HCT116 (cell line): ENCODE data around the gene TRPM8. TPM values are rescaled to one million over a fixed set of nuclear protein-coding genes. Genes with fewer than 3 reads are reported as not detected.
"Not testable (repeated sequence)": the region's sequence is repeated elsewhere in the genome, so short reads cannot be mapped to it uniquely, and the experiment has no call there.

Experiments used
- ATAC-seq: fragments of 200-7000 bp; cut with Tn5 transposase; 2 replicates; pipeline ENCODE4 v1.9.1; 2020; ENCODE audit warnings: mild to moderate bottlenecking, moderate library complexity
- BruUV-seq: library from RNA; stranded (reverse); fragments of 400-500 nt; replicated peaks from 2 replicates; lab custom pipeline; 2021; lab: Mats Ljungman, UMichigan
- CTCF ChIA-PET: fragments of 300-600 bp; sonication (Branson Sonifier 250); formaldehyde crosslinking; loops from one replicate; lab custom pipeline; 2021; ENCODE audit warnings: antibody characterized with exemption; lab: Charles Lee
- POLR2A ChIA-PET: fragments of 300-600, 350-600 bp; sonication (Branson Sonifier 250); formaldehyde crosslinking; loops from one replicate; lab custom pipeline; 2021; ENCODE audit warnings: antibody characterized with exemption; lab: Charles Lee
- RAD21 ChIA-PET, 2 experiments: fragments of 300-600 bp; sonication (Branson Sonifier 250); formaldehyde crosslinking; loops; one replicate each; lab custom pipeline; 2023; ENCODE audit warnings: low total read pairs in 2 of 2; ENCODE audit not compliant: uncharacterized antibody in 2 of 2, unreplicated experiment in 2 of 2, low non-redundant PET in 1 of 2; lab: Charles Lee
- DNase-seq: peaks from one replicate; pipeline ENCODE4 v3.0.0-alpha.2; 2010; ENCODE audit warnings: low read depth, low spot score
- H2AFZ ChIP-seq: fragments of 200-600 bp; shearing (Covaris generic), sonication (generic); 2 replicates; pipeline ENCODE4 v1.6.1; 2017; ENCODE audit warnings: low read depth, mixed run types, mixed read lengths, antibody characterized with exemption, low read length; ENCODE audit not compliant: poor library complexity, severe bottlenecking
- H3K27ac ChIP-seq: 2 replicates; pipeline ENCODE4 v1.5.1; 2012; ENCODE audit warnings: low read depth, low read length
- H3K27me3 ChIP-seq: fragments of 200-600 bp; sonication (generic); 2 replicates; pipeline ENCODE4 v1.6.1; 2016; ENCODE audit warnings: mixed run types, low read length, mixed read lengths; ENCODE audit not compliant: insufficient read depth
- H3K36me3 ChIP-seq, 2 experiments: fragments of 200-500 bp in 1 of 2; fragments of 200-600 bp in 1 of 2; sonication (Bioruptor generic) in 1 of 2; sonication (generic) in 1 of 2; 2 replicates each; pipeline versions ENCODE4 v1.5.1 to v1.6.1; 2014 to 2016; ENCODE audit warnings: low read length in 2 of 2, inconsistent platforms in 1 of 2, mixed read lengths in 1 of 2, mixed run types in 1 of 2; ENCODE audit not compliant: insufficient read depth in 2 of 2, control insufficient read depth in 1 of 2
- H3K4me1 ChIP-seq, 2 experiments: fragments of 200-600 bp in 1 of 2; sonication (generic) in 1 of 2; 2 replicates each; pipeline versions ENCODE4 v1.5.1 to v1.6.1; 2012 to 2017; ENCODE audit warnings: low read length in 2 of 2, inconsistent platforms in 1 of 2, mild to moderate bottlenecking in 1 of 2, mixed read lengths in 1 of 2, mixed run types in 1 of 2, moderate library complexity in 1 of 2; ENCODE audit not compliant: insufficient read depth in 2 of 2, control insufficient read depth in 1 of 2
- H3K4me2 ChIP-seq: fragments of 200-600 bp; sonication (generic); 2 replicates; pipeline ENCODE4 v1.6.1; 2017; ENCODE audit warnings: mixed run types, low read length, mixed read lengths
- H3K4me3 ChIP-seq, 2 experiments: fragments of 200-600 bp in 1 of 2; sonication (generic) in 1 of 2; replicated peaks in 1 of 2; 2 replicates each; pipeline ENCODE4 v1.5.1; 2011 to 2016; ENCODE audit warnings: low read length in 2 of 2, control low read depth in 1 of 2, low read depth in 1 of 2, mild to moderate bottlenecking in 1 of 2, mixed read lengths in 1 of 2, mixed run types in 1 of 2
- H3K79me2 ChIP-seq: fragments of 200-600 bp; sonication (generic); 2 replicates; pipeline ENCODE4 v1.6.1; 2017; ENCODE audit warnings: mild to moderate bottlenecking, mixed run types, low read length, moderate library complexity, mixed read lengths; ENCODE audit not compliant: insufficient read depth
- H3K9ac ChIP-seq: fragments of 200-600 bp; sonication (generic); 2 replicates; pipeline ENCODE4 v1.6.1; 2016; ENCODE audit warnings: low read length, mixed read lengths
- H3K9me2 ChIP-seq: fragments of 200-600 bp; sonication (generic), shearing (Covaris generic); 2 replicates; pipeline ENCODE4 v1.6.1; 2017; ENCODE audit warnings: mixed run types, mild to moderate bottlenecking, moderate library complexity; ENCODE audit not compliant: insufficient read depth
- H3K9me3 ChIP-seq, 2 experiments: fragments of 200-500 bp in 1 of 2; fragments of 200-600 bp in 1 of 2; sonication (Bioruptor generic) in 1 of 2; sonication (generic) in 1 of 2; 2 replicates each; pipeline ENCODE4 v1.6.1; 2014 to 2017; ENCODE audit warnings: low read length in 2 of 2, mixed read lengths in 2 of 2, inconsistent platforms in 1 of 2, low read depth in 1 of 2, mild to moderate bottlenecking in 1 of 2, mixed run types in 1 of 2, moderate library complexity in 1 of 2; ENCODE audit not compliant: control insufficient read depth in 1 of 2, insufficient read depth in 1 of 2
- H4K20me1 ChIP-seq: fragments of 200-600 bp; sonication (generic), shearing (Covaris generic); 2 replicates; pipeline ENCODE4 v1.6.1; 2017; ENCODE audit warnings: mixed run types, mild to moderate bottlenecking, moderate library complexity; ENCODE audit not compliant: insufficient read depth
- ELF1 ChIP-seq: IDR thresholded peaks from 2 replicates; pipeline ENCODE4 v1.6.1; 2012; ENCODE audit warnings: low read depth, borderline replicate concordance
- EZH2 ChIP-seq: fragments of 200-600 bp; sonication (generic); IDR thresholded peaks from 2 replicates; pipeline ENCODE4 v1.6.1; 2017; ENCODE audit warnings: antibody characterized with exemption, mixed run types
- EZH2phosphoT487 ChIP-seq: fragments of 200-600 bp; IDR thresholded peaks from 2 replicates; pipeline ENCODE4 v1.6.1; 2018; ENCODE audit warnings: antibody characterized with exemption, borderline replicate concordance
- FOSL1 ChIP-seq: IDR thresholded peaks from 2 replicates; pipeline ENCODE4 v1.6.1; 2012; ENCODE audit warnings: low read depth
- JUND ChIP-seq: IDR thresholded peaks from 2 replicates; pipeline ENCODE4 v1.6.1; 2012
- POLR2A ChIP-seq: IDR thresholded peaks from 2 replicates; pipeline ENCODE4 v1.7.0; 2011; ENCODE audit warnings: borderline replicate concordance; ENCODE audit not compliant: insufficient read depth, insufficient read length; ENCODE audit errors: extremely low read depth
- SIN3A ChIP-seq: IDR thresholded peaks from 2 replicates; pipeline ENCODE4 v1.6.1; 2012; ENCODE audit warnings: low read depth
- SP1 ChIP-seq: IDR thresholded peaks from 2 replicates; pipeline ENCODE4 v1.6.1; 2012; ENCODE audit warnings: low read depth
- YY1 ChIP-seq: IDR thresholded peaks from 2 replicates; pipeline ENCODE4 v1.6.1; 2011; ENCODE audit warnings: low read length, low read depth, moderate library complexity, mild to moderate bottlenecking; ENCODE audit not compliant: insufficient replicate concordance; ENCODE audit errors: extremely low read depth
- ZFX ChIP-seq: fragments of 450-650 bp; IDR thresholded peaks from 2 replicates; pipeline ENCODE4 v1.6.1; 2017
- ZNF274 ChIP-seq: fragments of 200-500 bp; sonication (Bioruptor generic); IDR thresholded peaks from 2 replicates; pipeline ENCODE4 v1.6.1; 2014; ENCODE audit warnings: mild to moderate bottlenecking, low read depth, low read length, inconsistent platforms
- intact Hi-C: fragments of 100-400 bp; cut with micrococcal nuclease; formaldehyde crosslinking; loops from 2 replicates; pipeline ENCODE4 v1.10.0; 2022
- total RNA-seq: library from RNA; stranded (reverse); gene quantifications from one replicate; pipeline ENCODE4 v1.2.1, GENCODE V29; 2021; ENCODE audit not compliant: unreplicated experiment
- TF ChIP-seq, protein P1 (sequence below): IDR thresholded peaks from 2 replicates; pipeline ENCODE4 v1.6.1; 2012; ENCODE audit warnings: low read depth
- TF ChIP-seq, protein P2 (sequence below): IDR thresholded peaks from 2 replicates; pipeline ENCODE4 v1.6.1; 2012
- TF ChIP-seq, protein P3 (sequence below): IDR thresholded peaks from 2 replicates; pipeline ENCODE4 v1.6.1; 2012
- TF ChIP-seq, protein P4 (sequence below): IDR thresholded peaks from 2 replicates; pipeline ENCODE4 v1.6.1; 2011; ENCODE audit warnings: mild to moderate bottlenecking, low read length, moderate library complexity; ENCODE audit not compliant: insufficient replicate concordance; ENCODE audit errors: extremely low read depth

Gene TRPM8
- total RNA-seq, 1 experiment from 2014 or later = 0.39 TPM

DNA sequence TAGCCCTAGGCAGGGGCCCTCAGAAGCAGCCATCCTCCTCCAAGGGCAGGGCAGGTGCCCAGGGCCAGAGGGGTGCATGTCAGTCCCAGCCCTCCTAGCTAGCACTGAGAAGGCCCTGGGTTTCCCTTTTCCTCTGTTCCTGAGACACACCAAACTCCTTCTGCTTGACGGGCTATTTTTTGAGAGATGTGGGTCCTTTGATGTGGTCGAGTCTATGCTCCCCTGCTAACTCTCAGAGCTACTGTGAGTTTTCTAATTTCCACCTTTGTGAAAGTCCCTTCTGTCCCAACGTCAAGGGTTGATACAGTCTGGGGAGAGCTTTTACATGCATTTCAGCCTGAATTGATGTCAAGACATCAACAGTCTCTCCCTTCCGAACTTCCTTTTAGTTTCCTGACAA, 51.4 kb downstream of the TRPM8 start:
- no TSS peak for BruUV-seq
- Histone ChIP-seq H3K9me3 (no peaks in the 10 kb centered on the region), H3K4me3 (no peak overlapping the region), H3K27me3 (no peaks in the 10 kb centered on the region), H3K4me1 (peaks cover 8 to 11% of the 10 kb centered on the region in 2 experiments), H3K36me3 (no peaks in the 10 kb centered on the region), H4K20me1 (no peaks in the 10 kb centered on the region), H2AFZ (no peak overlapping the region), H3K9me2 (no peaks in the 10 kb centered on the region), H3K79me2 (no peaks in the 10 kb centered on the region), H3K9ac (no peak overlapping the region), H3K27ac (no peak overlapping the region), H3K4me2 (no peak overlapping the region)
- DNase-seq (no peak), ATAC-seq (no peak)
- ChIA-PET POLR2A (no interaction called here), CTCF (no interaction called here), RAD21 (no interaction called here)
- intact Hi-C loops = no loop called here
- TF ChIP-seq, protein P1, sequence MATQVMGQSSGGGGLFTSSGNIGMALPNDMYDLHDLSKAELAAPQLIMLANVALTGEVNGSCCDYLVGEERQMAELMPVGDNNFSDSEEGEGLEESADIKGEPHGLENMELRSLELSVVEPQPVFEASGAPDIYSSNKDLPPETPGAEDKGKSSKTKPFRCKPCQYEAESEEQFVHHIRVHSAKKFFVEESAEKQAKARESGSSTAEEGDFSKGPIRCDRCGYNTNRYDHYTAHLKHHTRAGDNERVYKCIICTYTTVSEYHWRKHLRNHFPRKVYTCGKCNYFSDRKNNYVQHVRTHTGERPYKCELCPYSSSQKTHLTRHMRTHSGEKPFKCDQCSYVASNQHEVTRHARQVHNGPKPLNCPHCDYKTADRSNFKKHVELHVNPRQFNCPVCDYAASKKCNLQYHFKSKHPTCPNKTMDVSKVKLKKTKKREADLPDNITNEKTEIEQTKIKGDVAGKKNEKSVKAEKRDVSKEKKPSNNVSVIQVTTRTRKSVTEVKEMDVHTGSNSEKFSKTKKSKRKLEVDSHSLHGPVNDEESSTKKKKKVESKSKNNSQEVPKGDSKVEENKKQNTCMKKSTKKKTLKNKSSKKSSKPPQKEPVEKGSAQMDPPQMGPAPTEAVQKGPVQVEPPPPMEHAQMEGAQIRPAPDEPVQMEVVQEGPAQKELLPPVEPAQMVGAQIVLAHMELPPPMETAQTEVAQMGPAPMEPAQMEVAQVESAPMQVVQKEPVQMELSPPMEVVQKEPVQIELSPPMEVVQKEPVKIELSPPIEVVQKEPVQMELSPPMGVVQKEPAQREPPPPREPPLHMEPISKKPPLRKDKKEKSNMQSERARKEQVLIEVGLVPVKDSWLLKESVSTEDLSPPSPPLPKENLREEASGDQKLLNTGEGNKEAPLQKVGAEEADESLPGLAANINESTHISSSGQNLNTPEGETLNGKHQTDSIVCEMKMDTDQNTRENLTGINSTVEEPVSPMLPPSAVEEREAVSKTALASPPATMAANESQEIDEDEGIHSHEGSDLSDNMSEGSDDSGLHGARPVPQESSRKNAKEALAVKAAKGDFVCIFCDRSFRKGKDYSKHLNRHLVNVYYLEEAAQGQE = no peak
- TF ChIP-seq SIN3A (no peak), ELF1 (no peak), YY1 (no peak), EZH2 (no peak), ZFX (no peak), POLR2A (no peak), ZNF274 (no peak), JUND (no peak), FOSL1 (no peak), EZH2phosphoT487 (no peak), SP1 (no peak)
- TF ChIP-seq, protein P2, sequence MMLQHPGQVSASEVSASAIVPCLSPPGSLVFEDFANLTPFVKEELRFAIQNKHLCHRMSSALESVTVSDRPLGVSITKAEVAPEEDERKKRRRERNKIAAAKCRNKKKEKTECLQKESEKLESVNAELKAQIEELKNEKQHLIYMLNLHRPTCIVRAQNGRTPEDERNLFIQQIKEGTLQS = no peak
- TF ChIP-seq, protein P3, sequence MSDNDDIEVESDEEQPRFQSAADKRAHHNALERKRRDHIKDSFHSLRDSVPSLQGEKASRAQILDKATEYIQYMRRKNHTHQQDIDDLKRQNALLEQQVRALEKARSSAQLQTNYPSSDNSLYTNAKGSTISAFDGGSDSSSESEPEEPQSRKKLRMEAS = no peak
- TF ChIP-seq, protein P4, sequence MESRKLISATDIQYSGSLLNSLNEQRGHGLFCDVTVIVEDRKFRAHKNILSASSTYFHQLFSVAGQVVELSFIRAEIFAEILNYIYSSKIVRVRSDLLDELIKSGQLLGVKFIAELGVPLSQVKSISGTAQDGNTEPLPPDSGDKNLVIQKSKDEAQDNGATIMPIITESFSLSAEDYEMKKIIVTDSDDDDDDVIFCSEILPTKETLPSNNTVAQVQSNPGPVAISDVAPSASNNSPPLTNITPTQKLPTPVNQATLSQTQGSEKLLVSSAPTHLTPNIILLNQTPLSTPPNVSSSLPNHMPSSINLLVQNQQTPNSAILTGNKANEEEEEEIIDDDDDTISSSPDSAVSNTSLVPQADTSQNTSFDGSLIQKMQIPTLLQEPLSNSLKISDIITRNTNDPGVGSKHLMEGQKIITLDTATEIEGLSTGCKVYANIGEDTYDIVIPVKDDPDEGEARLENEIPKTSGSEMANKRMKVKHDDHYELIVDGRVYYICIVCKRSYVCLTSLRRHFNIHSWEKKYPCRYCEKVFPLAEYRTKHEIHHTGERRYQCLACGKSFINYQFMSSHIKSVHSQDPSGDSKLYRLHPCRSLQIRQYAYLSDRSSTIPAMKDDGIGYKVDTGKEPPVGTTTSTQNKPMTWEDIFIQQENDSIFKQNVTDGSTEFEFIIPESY = no peak

DNA sequence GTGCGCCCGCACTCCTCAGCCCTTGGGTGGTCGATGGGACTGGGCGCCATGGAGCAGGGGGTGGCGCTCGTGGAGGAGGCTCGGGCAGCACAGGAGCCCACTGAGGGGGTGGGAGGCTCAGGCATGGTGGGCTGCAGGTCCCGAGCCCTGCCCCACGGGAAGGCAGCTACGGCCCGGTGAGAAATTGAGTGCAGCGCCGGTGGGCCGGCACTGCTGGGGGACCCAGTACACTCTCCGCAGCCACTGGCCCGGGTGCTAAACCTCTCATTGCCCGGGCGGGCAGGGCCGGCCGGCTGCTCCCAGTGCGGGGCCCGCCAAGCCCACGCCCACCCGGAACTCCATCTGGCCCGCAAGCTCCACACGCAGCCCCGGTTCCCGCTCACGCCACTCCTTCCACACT, 55.3 kb downstream of the TRPM8 start:
- H3K27ac ChIP-seq = peak overlapping the region; percentile 69; the same call in 1 of the 2 replicates
- H3K9me3 ChIP-seq, BruUV-seq, H4K20me1 ChIP-seq, H3K9me2 ChIP-seq, H3K36me3 ChIP-seq, H2AFZ ChIP-seq, H3K27me3 ChIP-seq, DNase-seq, H3K4me3 ChIP-seq, CTCF ChIA-PET, ATAC-seq, intact Hi-C loops, POLR2A ChIA-PET, H3K79me2 ChIP-seq, H3K9ac ChIP-seq: not testable (repeated sequence)
- H3K4me1 ChIP-seq = peaks cover 28 to 45% of the 10 kb centered on the region in 2 experiments
- H3K4me2 ChIP-seq = peak overlapping the region; percentile 68; the same call in 1 of the 2 replicates
- RAD21 ChIA-PET = interaction anchor here in 1 of 2 experiments (0.7 kb wide), 1 partner anchor 14 kb away, joined by 3 read pairs; no protein-coding TSS in a partner anchor
